Kidney glomerular epithelial cell (primary cell): ENCODE data around the gene CLK1.
A peak's percentile ranks its signal among the peaks of the same experiment; 100 is the strongest.

Experiments used
- DNase-seq: peaks from one replicate; lab custom pipeline; 2025; lab: John Stamatoyannopoulos, UW

The CLK1 gene

GRCh38 chr2:200811333-200812121 lies 52.9 kb downstream of the CLK1 start, which contains the start of gene BZW1:
Gene BZW1 (plus strand): TSS chr2:200811910. CDS start chr2:200813218, 1,308 bp downstream.
- peak; percentile 86 for DNase-seq

GRCh38 chr2:200810998-200811332 lies 53.5 kb downstream of the CLK1 start:
- DNase-seq = no peak

- DNase-seq = peak; percentile 38
These were observed 54.0 kb downstream of the CLK1 start for GRCh38 chr2:200810252-200810997.

- DNase-seq = no peak
These were observed 54.8 kb downstream of the CLK1 start for GRCh38 chr2:200809506-200810251.
